ENCODE data around the gene ARSB. TPM values are rescaled to one million over a fixed set of nuclear protein-coding genes. Genes with fewer than 3 reads are reported as not detected.
"Not testable (repeated sequence)": the region's sequence is repeated elsewhere in the genome, so short reads cannot be mapped to it uniquely, and the experiment has no call there.

Gene ARSB
- total RNA-seq, 1 experiment from 2014 or later: 19.4 TPM

- no peak for DNase-seq (ENCODE audit: low read depth)
These were observed 10.5 kb upstream of the ARSB start for GRCh38 chr5:78995521-78996007.

GRCh38 chr5:78993165-78993564 is 8.1 kb upstream of the ARSB start:
- DNase-seq (ENCODE audit: low read depth): no peak

DNA sequence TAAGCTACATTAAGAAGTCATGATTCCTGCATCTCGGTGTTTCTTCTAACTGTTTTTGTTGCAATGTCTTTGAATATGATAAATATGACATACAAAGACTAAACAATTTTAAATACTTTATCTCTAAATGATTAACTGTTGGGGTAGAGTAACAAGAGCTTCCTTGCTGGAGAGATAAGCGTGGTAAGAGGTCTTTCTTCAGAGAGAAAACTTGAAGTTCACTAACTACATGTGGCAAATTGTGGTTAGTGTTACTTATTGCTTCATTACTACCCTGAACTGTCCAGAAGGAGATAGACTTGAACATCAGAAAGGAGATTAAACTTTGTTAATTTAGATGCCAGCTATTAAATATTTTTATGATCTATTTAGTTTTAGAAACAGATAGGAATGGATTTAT is 7.0 kb upstream of the ARSB start:
- DNase-seq (ENCODE audit: low read depth): no peak

DNA sequence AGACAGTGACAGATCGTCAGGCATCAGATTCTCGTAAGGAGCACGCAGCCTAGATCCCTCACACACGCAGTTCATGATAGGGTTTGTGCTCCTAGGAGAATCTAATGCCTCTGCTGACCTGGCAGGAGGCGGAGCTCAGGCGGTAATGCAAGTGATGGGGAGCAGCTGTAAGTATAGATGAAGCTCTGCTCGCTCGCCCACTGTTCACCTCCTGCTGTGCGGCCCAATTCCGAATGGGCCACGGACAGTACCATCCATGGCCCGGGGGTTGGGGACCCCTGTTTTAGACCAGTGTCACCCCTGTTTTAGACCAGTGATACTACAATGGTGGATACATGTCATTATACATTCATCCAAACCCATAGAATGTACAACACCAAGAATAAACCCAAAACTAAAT is 4.0 kb upstream of the ARSB start:
- no peak for DNase-seq (ENCODE audit: low read depth)

- peak; percentile 78 for DNase-seq (ENCODE audit: low read depth)
These were observed 664 bp upstream of the ARSB start for GRCh38 chr5:78985725-78986223.

GRCh38 chr5:78984439-78985115 is 533 bp downstream of the ARSB start:
- peak; percentile 86 for DNase-seq (ENCODE audit: low read depth)

GRCh38 chr5:78983601-78984438 is 1.3 kb downstream of the ARSB start:
- DNase-seq (ENCODE audit: low read depth): peak; percentile 51

DNA sequence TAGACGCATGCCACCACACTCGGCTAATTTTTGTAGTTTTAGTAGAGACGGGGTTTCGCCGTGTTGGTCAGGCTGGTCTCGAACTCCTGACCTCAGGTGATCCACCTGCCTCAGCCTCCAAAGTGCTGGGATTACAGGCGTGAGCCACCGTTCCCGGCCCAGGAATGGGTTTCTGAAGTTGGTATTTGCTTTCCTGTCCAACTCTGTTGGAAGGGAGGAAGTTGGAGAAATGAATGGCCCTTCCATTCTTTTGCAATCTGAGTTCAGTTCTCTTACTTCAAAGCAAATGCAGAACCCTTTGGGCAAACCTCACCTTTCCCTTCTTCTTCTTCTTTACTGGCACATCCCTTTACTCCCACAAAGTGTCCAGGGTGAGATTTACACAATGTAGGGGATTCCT is 1.9 kb downstream of the ARSB start:
- not testable (repeated sequence) for DNase-seq (ENCODE audit: low read depth)

- no peak for DNase-seq (ENCODE audit: low read depth)
These were observed 5.2 kb downstream of the ARSB start for GRCh38 chr5:78979909-78980308.

DNA sequence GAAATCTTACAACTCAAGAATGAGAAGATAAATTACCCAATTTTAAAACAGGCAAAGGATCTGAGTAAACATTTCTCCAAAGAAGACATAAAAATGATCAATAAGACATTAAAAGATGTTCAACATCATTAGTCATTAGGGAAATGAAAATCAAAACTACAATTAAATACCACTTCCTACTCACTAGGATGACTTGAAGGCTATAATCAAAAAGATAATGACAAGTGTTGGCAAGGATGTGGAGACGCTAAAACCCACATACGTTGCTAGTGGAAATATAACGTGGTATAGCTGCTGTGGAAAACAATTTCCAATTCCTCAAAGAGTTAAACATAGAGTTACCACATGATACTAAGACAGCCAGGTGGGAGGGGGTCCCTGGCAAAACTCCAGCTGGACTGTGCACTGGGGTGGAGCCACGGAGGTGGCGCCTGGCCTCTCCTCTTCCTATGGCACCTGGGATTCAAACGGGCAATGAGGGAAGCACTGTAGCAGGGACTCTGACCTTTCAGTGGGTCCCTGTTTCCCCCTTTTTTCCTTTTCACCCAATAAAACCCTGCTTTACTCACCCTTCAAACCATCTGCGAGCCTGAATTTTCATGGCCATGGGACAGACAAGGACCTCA is 5.9 kb downstream of the ARSB start:
- no peak for DNase-seq (ENCODE audit: low read depth)

DNA sequence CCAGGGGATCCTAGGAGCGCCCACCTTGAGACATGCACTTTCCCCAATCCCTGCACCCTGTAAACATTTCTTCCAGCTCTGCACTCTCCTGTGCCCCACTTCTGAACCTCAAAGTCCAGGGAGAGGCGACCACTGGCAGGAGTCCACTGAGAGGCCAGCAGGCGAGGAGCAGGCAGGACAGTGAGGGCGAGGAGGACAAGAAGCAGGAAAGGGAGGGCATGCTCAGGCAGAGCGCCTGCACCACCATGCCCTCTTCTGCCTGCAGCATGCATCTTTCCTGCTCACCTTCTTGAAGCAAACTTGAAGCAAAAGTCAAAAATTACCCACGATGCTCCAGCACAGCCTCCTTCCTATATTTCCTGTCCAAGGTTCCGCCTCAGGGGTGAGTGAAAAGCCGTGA is 10.1 kb downstream of the ARSB start:
- DNase-seq (ENCODE audit: low read depth): no peak

GRCh38 chr5:78974601-78975000 is 10.5 kb downstream of the ARSB start:
- DNase-seq (ENCODE audit: low read depth): no peak

- no peak for DNase-seq (ENCODE audit: low read depth)
These were observed 11.1 kb downstream of the ARSB start for GRCh38 chr5:78974011-78974410.

DNA sequence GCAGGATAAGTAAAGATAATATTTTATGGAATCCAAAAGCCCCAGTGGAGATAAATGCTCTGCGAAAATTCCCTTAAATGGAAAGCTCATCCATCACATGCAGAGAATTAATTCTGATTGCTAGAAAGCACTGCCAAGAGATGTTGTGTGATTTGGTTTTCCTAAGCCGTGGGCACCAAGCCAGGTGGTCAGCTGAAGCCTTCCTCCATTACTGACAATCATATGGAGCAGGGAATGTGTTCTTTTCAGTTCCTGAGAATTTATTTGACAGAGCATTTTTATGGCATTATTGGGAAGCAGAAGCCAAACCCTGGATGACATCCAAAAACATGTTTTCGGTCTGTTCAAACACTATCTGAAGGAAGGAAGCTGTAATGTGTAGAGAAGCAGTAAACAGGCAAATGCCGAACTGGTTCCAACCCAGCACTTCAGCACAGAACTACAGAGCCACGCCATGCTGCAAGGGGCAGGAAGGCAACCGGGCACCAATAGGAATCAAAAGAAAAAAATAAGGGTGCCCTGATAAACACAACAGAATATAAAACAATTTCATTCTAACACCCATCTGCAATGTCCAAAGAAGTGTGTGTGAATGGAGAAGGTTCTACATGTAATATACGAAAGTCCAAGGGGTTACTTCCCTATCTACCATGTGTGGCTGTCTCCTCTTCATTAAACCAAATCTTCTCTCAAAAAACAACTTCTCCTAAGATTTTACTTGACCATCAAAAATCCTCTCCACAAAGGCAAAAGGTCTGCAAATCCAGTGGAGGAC is 12.3 kb downstream of the ARSB start:
- DNase-seq (ENCODE audit: low read depth): peak; percentile 19

DNA sequence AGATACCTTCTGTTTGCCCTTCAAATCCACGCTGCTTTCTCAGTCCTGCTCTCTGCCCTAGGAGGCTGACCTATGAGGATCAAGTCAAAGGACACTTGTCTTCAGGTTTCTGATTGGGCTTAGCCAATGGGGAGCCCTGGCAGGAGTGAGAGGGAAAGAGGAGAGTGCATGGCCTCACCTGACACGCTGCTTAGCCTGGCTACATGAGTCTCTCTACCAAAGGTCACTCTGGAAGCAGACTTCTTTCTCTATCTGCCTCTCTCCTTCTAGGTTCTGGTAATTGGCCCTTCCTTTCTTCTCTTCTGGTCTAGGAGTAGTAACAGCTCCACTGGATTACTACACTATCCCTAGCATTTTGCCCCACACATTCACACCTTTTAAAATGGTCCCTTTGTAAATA is 13.1 kb downstream of the ARSB start:
- DNase-seq (ENCODE audit: low read depth): no peak

DNA sequence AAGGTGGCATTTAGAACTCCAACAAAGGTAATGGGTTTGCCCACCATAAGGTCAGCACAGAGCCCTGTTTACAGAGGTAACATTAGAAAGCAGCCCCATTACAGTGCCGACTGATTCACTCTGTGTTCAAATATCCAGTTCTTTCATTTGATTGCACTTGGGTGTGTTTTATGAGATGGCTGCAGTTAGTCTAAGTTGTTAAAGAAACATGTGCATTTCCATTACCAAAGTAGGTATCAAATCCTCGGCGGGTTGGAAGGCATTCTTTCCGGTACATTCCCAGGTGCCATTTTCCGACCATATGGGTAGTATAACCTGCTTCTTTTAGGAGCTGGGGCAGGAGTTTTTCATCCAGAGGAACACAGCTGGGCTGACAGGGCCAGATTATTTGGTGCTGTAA is 16.3 kb downstream of the ARSB start:
- DNase-seq (ENCODE audit: low read depth): no peak

GRCh38 chr5:78964889-78965288 is 20.2 kb downstream of the ARSB start:
- peak; percentile 73 for DNase-seq (ENCODE audit: low read depth)

GRCh38 chr5:78961743-78962142 is 23.4 kb downstream of the ARSB start:
- DNase-seq (ENCODE audit: low read depth): no peak

DNA sequence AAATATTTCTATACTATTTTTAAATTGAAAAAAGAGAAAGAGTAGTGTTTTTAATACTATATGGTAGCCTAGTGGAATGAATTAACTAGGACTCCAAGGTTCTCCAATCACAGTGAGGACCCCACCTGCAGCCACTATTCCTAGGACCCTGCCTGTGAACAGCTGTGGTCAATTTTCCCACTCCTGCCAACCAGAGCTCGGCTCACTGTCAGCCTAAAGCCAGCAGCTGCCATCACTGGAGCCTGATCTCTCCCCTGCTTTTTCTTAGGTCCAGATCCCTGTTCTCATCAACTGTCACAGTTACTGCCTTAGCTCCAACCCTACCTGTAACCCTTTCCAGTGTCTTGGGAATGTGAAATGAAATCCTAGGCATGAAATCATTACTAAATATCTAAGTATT is 25.3 kb downstream of the ARSB start:
- DNase-seq (ENCODE audit: low read depth): no peak

DNA sequence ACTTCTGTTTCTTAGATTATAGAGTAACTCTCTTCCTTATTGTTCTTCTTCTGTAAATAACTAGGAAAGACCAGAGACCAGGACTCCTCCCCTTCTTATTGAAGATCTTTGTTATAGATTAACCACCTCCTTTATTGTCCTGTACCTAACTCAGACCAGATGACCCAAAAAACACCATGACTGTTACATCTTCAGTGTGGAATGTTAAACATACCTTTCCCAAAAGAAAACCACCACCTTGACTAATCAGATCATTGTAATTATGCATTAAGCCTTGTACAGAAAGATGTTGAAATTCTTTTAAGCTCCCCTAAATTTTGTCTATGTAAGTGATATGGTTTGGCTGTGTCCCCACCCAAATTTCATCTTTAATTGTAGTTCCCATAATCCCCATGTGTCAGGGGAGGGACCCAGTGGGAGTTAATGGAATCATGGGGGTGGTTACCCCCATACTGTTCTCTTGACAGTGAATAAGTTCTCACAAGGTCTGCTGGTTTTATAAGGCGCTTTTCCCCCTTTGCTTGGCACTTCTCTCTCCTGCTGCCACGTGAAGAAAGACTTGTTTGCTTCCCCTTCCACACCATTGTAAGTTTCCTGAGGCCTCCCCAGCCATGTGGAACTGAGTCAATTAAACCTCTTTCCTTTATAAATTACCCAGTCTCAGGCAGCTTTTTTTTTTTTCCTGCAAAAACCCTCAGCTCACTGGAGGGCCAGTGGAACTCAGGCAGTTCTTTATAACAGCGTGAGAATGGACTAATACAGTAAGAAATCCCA is 26.3 kb downstream of the ARSB start:
- no peak for DNase-seq (ENCODE audit: low read depth)

DNA sequence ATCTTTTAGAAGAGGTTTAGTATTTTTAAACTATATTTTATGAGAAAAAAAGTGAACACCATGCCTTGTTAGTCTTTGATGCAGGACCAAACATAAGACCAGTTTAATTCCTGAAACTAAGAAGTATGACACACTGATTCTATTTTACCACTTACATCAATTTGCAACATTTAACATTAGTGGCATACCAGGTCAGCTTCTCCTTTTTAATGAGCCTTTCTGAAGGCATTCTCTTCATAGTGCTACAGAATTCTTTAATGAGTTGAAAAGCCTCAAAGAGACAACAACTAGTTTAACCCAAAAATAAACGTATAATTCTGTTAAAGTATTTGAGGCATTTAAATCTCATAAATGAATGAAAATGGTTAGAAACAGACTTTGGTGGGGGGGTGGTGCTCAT is 28.2 kb downstream of the ARSB start:
- no peak for DNase-seq (ENCODE audit: low read depth)

All from M059J (cell line).